AG10803 (cell line): Measurements from ENCODE around the gene AHSP.
"Not testable (repeated sequence)": the region's sequence is repeated elsewhere in the genome, so short reads cannot be mapped to it uniquely, and the experiment has no call there.

Experiments used
- DNase-seq: peaks from one replicate; pipeline ENCODE4 v3.0.0; 2010; ENCODE audit warnings: low read depth
- H3K4me3 ChIP-seq: 2 replicates; pipeline ENCODE4 v1.5.1; 2011; ENCODE audit warnings: mild to moderate bottlenecking, low read length, control low read depth
- TF ChIP-seq, protein P1 (sequence below): conservative IDR thresholded peaks from 2 replicates; pipeline ENCODE4 v1.5.1; 2011; ENCODE audit warnings: mild to moderate bottlenecking, low read length, control low read depth, inconsistent platforms

AHSP gene

DNA sequence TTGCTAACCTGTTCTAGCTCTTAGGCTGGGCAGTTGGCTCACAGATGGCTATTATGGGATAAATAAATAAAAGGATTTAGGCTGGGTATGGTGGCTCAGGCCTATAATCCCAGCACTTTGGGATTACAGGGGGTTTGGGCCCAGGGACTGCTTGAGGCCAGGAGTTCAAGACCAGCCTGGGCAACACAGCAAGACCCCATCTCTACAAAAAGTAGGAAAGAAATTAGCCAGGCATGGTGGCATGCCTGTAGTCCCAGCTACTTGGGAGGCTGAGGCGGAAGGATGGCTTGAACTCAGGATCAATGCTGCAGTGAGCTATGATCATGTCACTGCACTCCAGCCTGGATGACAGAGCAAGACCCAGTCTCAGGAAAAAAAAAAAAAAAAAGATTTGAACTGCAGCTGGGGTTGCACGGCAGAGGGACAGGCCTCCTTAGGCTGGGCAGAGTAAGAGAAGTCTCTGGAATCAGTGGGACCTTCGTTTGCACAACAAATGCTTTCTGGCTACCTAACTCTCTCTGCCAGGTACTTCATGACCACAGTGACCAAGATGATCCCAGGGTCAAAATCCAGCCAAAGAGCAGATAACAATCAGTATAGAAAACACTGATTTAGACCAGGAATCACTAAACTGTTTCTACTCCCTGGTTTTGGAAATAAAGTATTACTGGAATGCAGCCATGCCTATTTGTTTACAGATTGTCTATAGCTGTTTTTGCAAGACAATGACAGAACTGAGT, 26.3 kb upstream of the AHSP start:
- DNase-seq = no peak
- TF ChIP-seq, protein P1, sequence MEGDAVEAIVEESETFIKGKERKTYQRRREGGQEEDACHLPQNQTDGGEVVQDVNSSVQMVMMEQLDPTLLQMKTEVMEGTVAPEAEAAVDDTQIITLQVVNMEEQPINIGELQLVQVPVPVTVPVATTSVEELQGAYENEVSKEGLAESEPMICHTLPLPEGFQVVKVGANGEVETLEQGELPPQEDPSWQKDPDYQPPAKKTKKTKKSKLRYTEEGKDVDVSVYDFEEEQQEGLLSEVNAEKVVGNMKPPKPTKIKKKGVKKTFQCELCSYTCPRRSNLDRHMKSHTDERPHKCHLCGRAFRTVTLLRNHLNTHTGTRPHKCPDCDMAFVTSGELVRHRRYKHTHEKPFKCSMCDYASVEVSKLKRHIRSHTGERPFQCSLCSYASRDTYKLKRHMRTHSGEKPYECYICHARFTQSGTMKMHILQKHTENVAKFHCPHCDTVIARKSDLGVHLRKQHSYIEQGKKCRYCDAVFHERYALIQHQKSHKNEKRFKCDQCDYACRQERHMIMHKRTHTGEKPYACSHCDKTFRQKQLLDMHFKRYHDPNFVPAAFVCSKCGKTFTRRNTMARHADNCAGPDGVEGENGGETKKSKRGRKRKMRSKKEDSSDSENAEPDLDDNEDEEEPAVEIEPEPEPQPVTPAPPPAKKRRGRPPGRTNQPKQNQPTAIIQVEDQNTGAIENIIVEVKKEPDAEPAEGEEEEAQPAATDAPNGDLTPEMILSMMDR = no peak
- H3K4me3 ChIP-seq = no peak overlapping the region

DNA sequence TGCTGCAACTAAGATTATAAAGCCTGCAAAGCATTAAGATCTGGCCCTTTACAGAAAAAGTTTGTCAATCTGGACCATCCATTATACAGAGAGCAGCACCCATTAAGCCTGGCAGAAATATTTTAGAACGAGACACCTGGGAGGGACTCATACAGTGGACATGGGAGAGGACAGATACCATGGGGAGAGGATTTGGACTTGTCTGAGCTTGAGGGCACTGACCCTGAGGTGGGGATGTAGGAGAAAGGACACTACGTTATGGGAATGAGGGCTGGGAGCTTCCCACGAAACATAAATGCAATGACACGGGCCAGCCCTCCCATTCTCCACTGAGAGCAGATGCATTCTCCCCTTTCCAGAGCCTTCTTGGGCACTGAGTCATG, 25.7 kb upstream of the AHSP start:
- no peak overlapping the region for H3K4me3 ChIP-seq
- DNase-seq = no peak
- TF ChIP-seq, protein P1 = no peak

DNA sequence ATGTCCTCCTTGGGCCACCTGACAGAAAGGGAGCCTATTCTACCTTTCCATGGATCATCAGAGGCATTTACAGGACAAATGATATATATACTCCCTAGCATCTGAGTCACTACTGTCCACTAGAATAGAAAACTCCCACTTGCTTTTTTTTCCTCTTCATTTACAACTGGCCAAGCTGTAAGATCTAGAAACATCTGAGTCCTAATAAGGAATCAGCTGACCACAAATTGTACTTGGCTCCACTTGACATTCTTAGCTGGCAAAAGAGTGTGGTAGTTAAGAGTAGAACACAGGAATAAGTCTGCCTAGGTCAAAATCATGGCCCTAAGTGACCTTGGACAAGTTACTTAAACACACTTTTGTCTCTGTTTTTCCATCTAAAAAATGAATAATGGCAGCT, 24.7 kb upstream of the AHSP start:
- DNase-seq = peak; percentile 61
- no peak overlapping the region for H3K4me3 ChIP-seq
- TF ChIP-seq, protein P1 = no peak

DNA sequence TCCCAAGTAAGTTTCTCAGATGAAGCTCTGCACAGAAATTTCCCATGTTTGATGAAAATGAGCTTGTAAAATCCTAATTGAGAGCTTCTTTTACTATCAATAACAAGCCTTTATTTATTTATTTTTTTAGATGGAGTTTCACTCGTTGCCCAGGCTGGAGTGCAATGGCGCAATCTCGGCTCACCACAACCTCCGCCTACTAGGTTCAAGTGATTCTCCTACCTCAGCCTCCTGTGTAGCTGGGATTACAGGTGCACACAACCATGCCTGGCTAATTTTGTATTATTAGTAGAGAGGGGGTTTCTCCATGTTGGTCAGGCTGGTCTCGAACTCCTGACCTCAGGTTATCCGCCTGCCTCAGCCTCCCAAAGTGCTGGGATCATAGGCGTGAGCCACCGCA, 24.1 kb upstream of the AHSP start:
- DNase-seq, H3K4me3 ChIP-seq: not testable (repeated sequence)

DNA sequence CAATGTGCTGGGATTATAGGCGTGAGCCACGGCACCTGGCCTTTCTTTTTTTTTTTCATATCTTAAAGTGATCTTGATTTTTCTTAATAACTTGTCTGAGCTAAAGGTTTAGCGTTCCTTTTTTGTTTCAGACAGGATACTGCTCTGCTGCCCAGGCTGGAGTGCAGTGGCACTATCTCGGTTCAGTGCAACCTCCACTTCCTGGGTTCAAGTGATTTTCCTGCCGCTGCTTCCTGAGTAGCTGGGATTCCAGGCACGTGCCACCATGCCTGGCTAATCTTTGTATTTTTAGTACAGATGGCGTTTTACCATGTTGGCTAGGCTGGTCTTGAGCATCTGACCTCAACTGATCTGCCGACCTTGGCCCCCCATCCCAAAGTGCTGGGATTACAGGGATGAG, 23.5 kb upstream of the AHSP start:
- TF ChIP-seq, protein P1 = no peak

DNA sequence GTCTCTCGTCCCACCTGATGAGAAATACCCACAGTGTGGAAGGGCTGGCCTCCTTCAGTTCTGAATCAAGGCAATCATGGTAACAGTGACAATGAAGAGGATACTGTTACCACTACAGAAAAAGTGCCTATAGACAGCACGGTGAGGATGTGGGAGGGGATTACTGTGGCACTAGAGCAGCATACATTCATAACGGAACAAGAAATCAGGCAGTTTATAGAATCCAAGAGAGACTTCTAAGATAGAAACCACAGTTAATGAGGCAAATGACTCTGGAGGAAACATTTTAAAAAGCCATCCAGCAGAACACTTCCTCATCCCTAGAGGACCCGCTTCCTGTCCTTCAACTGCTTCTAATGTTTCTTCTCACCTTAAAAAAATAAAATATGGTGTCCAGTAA, 22.2 kb upstream of the AHSP start:
- no peak for DNase-seq
- TF ChIP-seq, protein P1 = no peak
- H3K4me3 ChIP-seq = no peak overlapping the region

More for the DNA sequence above, 23.5 kb upstream of the AHSP start:
- H3K4me3 ChIP-seq = no peak overlapping the region
- no peak for DNase-seq

DNA sequence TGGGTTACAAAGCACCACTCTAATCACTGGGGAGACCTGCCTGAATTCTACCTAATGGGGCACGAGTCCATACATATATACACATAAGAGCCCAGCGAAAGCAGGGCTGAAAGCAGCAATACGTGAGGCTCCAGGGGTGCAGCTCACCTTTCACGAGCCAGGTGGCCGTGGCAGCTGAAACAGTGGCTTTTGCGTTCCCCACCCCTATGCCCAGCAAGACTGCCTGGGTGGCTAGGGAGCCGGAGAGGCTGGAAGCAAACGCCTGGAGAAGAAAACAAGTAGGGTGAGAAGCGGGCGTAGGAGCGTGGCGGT, 20.1 kb upstream of the AHSP start:
- DNase-seq = no peak
- TF ChIP-seq, protein P1 = no peak
- peak overlapping the region; percentile 97 for H3K4me3 ChIP-seq
